GM18951 (cell line): Measurements from ENCODE around the gene DVL3.
"Not testable (repeated sequence)": the region's sequence is repeated elsewhere in the genome, so short reads cannot be mapped to it uniquely, and the experiment has no call there.

ENCODE experiments used
- POLR2A ChIP-seq: IDR thresholded peaks from 4 replicates; pipeline ENCODE4 v1.6.1; 2011; ENCODE audit warnings: mild to moderate bottlenecking; ENCODE audit not compliant: insufficient read length, insufficient read depth; ENCODE audit errors: extremely low read depth
- in situ Hi-C: fragments of 300-500 bp; cut with MboI; formaldehyde crosslinking; loops from one replicate; pipeline ENCODE4 v1.12.0; 2022; ENCODE audit warnings: low sequenced_read_pairs, mixed read lengths, inconsistent platforms; ENCODE audit not compliant: unreplicated experiment

DVL3 gene

DNA sequence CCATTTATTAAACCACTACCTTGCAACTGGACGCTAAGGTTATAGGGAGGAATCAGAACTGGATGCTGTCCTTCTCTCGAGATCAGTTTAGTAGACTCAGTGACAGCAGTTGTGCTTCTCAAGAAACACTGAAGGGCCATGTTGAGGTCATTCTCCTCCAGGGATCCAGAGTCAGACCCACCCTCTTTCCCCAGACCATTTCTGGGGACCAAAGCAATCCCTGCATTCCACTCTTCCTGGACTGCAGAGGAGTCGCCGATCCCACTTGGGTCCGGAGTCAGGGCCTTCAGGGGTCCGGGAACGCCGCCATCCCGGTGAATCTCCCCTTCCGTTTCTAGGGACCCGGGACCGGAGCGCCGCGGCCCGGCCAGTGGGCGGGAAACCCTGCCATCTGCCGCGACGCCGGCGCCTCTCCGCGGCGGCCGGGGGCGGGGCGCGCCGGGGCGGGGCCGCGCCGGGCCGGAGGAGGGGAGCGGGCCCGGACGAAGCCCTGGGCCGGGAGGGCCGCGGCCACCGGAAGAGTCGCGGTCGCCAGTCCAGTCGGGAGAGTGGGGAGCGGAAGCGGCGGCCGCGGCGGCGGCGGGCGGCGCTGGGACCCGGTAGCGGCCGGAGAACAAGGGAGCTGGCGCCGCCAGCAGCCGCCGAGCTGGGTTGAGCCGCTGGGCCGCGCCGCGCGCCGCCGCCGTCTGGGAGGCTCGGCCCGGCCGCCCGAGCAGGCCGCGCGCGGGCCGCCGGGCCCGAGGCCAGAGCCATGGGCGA lies at the start of gene DVL3:
TSS of gene DVL3 (plus strand) at position 493 of the 759 bp plus-strand sequence. CDS start at position 752, 259 bp downstream.
- in situ Hi-C loops, result no loop called here
- TF ChIP-seq POLR2A, result peak; percentile 66

DNA sequence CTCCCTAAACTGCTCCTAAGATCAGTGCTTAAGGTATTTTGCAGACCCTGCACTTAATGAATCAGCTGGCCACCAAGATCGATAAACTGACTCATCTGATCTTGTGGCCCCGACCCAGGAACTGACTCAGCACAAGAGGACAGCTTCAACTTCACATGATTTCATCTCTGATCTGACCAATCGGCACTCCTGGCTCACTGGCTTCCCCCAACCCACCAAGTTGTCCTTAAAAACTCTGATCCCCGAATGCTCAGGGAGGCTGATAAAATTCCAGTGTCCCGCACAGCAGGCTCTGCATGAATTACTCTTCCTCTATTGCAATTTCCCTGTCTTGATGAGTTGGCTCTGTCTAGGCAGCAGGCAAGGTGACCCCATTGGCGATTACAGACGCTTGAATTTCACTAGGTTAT lies 44.9 kb upstream of the DVL3 start:
- in situ Hi-C loops, result no loop called here
- TF ChIP-seq POLR2A, result no peak

DNA sequence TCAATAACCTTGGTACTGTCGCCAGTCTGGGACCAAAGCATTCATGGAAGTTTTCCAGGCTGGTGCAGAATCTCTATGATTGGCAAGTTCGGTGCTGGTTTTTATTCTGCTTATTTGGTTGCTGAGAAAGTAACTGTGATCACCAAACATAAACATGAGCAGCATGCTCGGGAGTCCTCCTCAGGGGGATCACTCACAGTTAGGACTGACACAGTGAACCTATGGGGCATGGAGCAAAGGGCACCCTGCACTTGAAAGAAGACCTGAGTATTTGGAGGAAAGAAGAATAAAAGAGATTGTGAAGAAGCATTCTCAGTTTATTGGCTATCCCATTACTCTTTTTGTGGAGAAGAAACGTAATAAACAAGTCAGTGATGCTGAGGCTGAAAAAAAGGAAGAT lies 39.2 kb upstream of the DVL3 start:
- TF ChIP-seq POLR2A, result no peak
- in situ Hi-C loops, result no loop called here

DNA sequence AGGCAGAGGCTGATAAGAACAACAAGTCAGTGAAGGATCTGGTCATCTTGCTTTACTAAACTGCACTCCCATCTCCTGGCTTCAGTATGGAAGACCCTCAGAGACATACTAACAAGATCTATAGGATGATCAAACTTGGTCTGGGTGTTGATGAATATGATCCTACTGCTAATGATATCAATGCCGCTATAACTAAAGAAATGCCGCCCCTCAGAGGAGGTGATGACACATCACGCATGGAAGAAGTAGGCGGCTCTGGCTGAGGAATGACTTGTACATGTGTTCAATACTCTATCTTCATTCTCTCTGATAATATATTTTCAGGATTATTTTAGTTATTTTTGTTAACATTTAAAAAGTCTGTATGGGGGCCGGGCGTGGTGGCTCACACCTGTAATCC lies 37.5 kb upstream of the DVL3 start:
- TF ChIP-seq POLR2A, result no peak
- in situ Hi-C loops, result no loop called here

DNA sequence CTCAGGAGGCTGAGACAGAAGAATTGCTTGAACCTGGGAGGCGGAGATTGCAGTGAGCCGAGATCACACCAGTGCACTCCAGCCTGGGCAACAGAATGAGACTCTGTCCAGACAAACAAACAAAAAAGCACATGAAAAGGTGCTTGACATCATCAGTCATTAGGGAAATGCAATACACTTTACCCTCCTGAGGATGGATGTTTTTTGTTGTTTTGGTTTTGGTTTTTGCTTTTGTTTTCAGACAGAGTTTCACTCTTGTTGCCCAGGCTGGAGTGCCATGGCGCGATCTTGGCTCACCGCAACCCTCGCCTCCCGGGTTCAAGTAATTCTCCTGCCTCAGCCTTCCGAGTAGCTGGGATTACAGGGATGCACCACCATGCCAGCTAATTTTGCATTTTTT lies 34.1 kb upstream of the DVL3 start:
- in situ Hi-C loops, result not testable (repeated sequence)

DNA sequence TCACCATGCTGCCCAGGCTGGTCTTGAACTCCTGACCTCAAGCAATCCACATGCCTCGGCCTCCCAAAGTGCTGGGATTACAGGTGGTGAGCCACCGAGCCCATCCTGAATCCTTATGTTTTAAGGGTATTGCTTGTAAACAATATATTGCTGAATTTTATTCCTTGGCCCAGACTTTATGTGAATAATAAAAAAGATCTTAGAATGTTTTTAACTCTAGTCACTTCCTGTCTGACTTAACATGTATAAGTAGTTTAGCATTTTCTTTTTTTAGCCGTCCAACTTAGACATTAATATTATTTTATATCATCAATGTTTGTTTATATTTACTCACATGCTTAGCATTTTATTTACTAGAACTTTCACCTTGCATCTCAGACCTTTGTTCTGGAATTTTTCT lies 29.2 kb upstream of the DVL3 start:
- TF ChIP-seq POLR2A, result no peak

DNA sequence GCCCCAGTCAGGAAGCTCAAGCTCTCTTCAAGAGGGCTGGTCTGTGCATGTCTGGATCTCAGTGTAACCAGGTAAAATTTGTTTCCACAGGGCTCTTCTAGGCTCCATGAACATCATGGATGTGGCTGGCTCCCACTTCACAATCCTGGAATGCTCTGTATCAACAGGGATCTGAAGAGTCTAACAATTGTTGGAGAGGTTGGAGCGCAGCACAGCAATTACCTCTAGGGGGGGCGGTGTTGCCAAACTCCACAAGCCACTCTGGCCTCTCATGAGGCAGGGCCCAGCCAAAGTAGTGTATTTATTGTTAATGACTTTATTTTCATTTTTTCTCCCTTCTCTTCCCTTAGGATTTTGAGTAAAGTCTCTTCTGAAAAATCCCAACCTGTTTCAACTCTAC lies 26.2 kb upstream of the DVL3 start:
- in situ Hi-C loops, result no loop called here
- TF ChIP-seq POLR2A, result no peak

More for the DNA sequence above, 29.2 kb upstream of the DVL3 start:
- in situ Hi-C loops, result no loop called here

DNA sequence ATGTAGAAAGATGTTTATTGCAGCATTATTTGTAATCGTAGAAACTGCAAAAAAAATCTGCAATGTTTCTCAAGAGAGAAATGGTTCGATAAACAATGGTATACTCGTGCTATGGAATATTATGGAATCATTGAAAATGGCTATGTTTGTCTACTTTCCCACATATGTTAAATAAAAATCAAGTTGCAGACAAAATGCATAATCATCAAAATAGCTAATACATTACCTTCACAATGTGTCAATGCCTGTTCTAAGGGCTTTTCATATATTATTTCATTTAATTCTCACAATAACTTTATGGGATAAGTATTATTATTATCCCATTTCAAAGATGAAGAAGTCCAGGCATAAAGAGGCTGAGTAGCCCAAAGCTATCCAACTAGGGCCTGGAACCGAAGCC lies 22.2 kb upstream of the DVL3 start:
- TF ChIP-seq POLR2A, result no peak
- in situ Hi-C loops, result no loop called here

DNA sequence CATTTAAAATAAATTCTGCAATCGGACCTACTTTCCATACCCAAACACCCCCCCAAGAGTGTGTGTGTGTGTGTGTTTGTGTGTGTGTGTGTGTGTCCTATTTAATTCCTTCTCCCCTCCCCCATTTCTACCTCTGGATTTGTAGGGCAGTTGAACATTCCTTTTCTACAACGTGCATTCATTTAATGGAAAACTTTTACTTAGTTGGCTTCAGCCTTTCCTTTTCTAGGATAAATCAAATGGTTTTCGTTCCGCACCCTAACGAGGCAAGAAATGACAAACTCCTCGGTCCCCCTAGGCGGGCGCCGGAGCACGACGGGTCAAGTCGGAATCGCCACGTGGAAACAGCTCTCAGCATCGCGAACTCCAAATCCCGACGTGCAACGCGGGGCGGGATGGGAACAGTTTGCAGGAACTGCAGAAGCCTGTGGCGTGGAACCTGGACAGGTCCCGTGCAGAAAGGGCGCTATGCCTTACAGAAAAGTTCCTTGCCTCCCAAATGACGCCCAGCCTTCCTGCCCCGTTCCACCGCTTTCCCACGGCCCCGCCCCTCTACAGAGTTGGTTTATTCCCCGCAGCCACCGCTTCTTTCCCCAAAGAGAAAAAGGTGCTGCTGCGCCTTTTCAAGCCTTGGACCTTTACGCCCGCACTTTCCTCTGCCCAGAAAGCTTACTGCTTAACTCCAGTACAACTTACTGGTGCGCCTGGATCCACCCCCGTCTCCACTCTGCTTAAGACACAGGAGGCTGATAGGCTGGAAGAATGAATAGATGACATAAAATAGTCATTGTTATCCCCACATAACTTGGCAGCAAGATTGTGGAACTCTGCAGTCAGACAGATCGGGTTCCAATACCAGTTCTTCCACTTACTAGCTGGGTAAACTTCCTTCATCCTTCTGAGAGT lies 21.1 kb upstream of the DVL3 start:
- in situ Hi-C loops, result no loop called here
- TF ChIP-seq POLR2A, result peak; percentile 54

DNA sequence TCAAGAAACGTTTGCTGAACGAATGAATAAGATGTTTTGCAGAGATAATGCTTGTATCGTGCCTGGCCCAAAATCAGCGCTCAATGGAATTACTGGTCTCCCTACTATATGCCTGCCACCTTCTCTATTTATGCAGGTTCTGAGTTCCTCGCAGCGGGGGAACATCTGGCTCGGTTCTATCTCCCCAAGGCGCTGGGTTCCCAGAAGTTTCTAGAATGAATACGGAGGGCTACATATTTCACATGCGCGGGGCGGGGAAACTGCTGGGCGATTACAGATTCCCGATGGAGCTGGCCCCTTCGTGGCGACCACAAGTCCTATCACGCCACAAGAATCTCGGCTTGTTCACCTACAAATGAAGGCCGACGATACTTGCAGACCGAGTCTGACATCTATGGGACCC lies 20.4 kb upstream of the DVL3 start:
- no peak for TF ChIP-seq POLR2A
- in situ Hi-C loops, result no loop called here

DNA sequence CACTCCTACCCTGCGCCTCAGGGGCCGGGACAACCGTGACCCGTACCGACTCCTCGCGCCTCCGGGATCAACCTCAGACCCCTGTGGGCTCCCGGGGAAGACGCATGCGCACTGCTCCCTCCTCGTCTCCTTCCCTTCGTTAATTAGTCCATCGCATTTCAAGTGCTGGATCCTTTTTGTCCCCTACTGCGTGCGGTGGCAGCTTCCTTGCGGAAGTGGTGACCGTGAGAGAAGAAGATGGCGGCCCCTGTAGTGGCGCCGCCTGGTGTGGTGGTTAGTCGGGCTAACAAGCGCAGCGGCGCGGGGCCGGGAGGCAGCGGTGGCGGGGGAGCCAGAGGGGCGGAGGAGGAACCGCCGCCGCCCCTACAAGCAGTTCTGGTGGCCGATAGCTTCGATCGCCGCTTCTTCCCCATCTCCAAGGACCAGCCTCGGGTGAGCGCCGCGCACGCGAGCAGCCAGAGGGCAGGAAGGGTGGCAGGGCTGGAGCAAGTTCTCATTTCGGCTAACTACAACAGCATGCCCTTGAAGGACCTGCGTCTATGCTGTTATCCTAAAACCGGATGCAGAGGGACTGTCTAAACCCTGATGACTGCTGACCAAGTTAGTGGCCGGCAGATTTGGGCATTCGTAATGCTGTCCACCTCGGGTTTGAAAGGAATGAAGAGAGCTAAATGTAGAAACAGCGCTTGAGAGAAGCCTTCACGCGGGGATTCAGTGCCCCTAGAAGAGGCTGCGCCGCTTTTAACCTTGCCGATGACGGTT lies 19.8 kb upstream of the DVL3 start, which contains the start of gene EIF2B5:
TSS of gene EIF2B5 (plus strand) at position 210 of the 762 bp plus-strand sequence. CDS start at position 238, 28 bp downstream.
- in situ Hi-C loops, result no loop called here
- TF ChIP-seq POLR2A, result peak; percentile 84

DNA sequence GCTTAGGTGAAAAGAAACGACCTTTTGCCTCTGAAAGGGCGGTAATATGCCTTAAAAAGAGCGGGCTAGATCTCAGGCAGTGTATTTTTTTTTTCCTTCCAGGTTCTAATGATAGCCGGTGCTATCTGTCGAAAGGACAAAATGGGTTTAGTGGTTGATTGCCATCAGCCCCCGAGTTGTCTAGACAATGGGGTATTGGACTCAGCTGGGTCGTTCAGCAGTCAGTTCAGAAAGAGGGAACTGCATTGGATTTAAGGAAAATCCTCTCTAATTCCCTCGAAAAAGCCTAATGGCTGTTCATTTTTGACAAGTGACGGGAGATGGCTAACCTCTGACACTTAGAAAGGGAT lies 19.3 kb upstream of the DVL3 start:
- in situ Hi-C loops, result no loop called here
- no peak for TF ChIP-seq POLR2A

DNA sequence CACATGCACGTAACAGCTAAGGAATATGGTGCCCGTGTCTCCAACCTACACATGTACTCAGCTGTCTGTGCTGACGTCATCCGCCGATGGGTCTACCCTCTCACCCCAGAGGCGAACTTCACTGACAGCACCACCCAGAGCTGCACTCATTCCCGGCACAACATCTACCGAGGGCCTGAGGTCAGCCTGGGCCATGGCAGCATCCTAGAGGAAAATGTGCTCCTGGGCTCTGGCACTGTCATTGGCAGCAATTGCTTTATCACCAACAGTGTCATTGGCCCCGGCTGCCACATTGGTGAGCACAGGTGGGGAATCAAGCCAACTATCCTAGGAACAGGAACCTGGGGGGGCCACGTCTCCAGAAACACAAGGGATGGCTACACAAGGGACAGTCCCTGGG lies 14.7 kb upstream of the DVL3 start:
- no peak for TF ChIP-seq POLR2A
- in situ Hi-C loops, result no loop called here

DNA sequence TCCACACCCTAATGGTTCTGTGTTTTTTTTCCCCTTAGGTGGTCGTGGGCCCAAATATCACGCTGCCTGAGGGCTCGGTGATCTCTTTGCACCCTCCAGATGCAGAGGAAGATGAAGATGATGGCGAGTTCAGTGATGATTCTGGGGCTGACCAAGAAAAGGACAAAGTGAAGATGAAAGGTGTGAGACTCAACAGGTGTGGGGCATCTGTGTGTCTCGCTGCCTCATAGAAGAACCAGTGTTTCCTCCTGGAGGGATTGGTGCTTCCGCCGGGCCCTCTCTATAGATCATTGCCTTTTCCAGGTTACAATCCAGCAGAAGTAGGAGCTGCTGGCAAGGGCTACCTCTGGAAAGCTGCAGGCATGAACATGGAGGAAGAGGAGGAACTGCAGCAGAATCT lies 13.0 kb upstream of the DVL3 start:
- no peak for TF ChIP-seq POLR2A
- in situ Hi-C loops, result no loop called here

DNA sequence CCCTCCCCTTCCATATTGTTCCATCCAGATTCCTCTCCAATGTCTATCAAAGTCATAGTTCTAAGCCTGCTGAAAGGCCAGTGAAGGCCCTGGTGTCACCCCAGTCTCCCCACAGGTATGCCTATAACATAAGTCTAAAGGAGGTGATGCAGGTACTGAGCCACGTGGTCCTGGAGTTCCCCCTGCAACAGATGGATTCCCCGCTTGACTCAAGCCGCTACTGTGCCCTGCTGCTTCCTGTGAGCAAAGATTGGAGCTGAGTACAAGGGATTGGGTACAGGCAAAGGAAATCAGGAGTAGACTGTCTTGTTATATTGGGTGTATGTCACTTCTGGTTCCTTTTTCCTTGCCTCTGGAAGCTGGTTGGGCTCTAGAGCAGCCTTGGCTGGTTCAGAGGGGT lies 11.8 kb upstream of the DVL3 start:
- in situ Hi-C loops, result no loop called here
- TF ChIP-seq POLR2A, result no peak
